ENCODE measurements around the gene HIGD1C. TPM values are rescaled to one million over a fixed set of nuclear protein-coding genes. Genes with fewer than 3 reads are reported as not detected.
A peak's percentile ranks its signal among the peaks of the same experiment; 100 is the strongest.

Gene HIGD1C
- total and polyA plus RNA-seq, 2 experiments from 2014 or later = not detected

GRCh38 chr12:50985322-50985721, 33.0 kb downstream of the HIGD1C start (continued):
- TF ChIP-seq ZNF462 (CRISPR knock-in tag; IDR thresholded peaks at IDR 0.05) = no peak

GRCh38 chr12:50986966-50987737, 34.8 kb downstream of the HIGD1C start:
- Histone ChIP-seq H3K9me2 (ENCODE audit: insufficient read depth) (no peaks in the 10 kb centered on the region), H3K27me3 (ENCODE audit: insufficient read depth) (no peaks in the 10 kb centered on the region), H2AFZ (no peak overlapping the region), H3K27ac (ENCODE audit: low read depth) (peak overlapping the region; percentile 47), H3K36me3 (ENCODE audit: insufficient read depth) (peaks cover 25% of the 10 kb centered on the region), H3K4me2 (no peak overlapping the region), H3F3A (replicated peaks; ENCODE audit: low read depth) (no peaks in the 10 kb centered on the region), H3K4me3 (no peak overlapping the region), H4K20me1 (replicated peaks; ENCODE audit: insufficient read depth) (no peaks in the 10 kb centered on the region), H3K79me2 (replicated peaks; ENCODE audit: insufficient read depth) (no peaks in the 10 kb centered on the region), H3K4me1 (ENCODE audit: insufficient read depth) (0 out of 2 replicates have a peak, but pooled peaks cover under 1% of the 10 kb centered on the region)
- H3K27ac Mint-ChIP-seq = peak overlapping the region; percentile 25; the same call in 1 of the 2 replicates
- H3K27me3 Mint-ChIP-seq (ENCODE audit: insufficient read depth, low read depth, poor library complexity) = no peaks in the 10 kb centered on the region
- peaks cover 35% of the 10 kb centered on the region for H3K36me3 Mint-ChIP-seq (ENCODE audit: low read depth)
- no peaks in the 10 kb centered on the region for H3K9me3 Mint-ChIP-seq
- peak; percentile 83 for DNase-seq (ENCODE audit: low spot score)
- H3K4me1 Mint-ChIP-seq = no peaks in the 10 kb centered on the region
- no peak overlapping the region for H3K4me3 Mint-ChIP-seq
- TF ChIP-seq CTCF (conservative IDR thresholded peaks at IDR 0.05; ENCODE audit: low read depth in 2 of 2) = peak; percentile 67 to 80
- TF ChIP-seq EZH2 (IDR thresholded peaks at IDR 0.05; ENCODE audit: low read depth, unreplicated experiment) = no peak
- ATAC-seq = peak; percentile 98
